ENCODE measurements around the gene PRSS53.
"Not testable (repeated sequence)": the region's sequence is repeated elsewhere in the genome, so short reads cannot be mapped to it uniquely, and the experiment has no call there.

Gene PRSS53

GRCh38 chr16:31088459-31089183 is at the start of gene PRSS53:
PRSS53 (minus strand) TSS chr16:31088943; CDS start chr16:31088809, 134 bp downstream.
- no peak for DNase-seq (ENCODE audit: low spot score)

DNA sequence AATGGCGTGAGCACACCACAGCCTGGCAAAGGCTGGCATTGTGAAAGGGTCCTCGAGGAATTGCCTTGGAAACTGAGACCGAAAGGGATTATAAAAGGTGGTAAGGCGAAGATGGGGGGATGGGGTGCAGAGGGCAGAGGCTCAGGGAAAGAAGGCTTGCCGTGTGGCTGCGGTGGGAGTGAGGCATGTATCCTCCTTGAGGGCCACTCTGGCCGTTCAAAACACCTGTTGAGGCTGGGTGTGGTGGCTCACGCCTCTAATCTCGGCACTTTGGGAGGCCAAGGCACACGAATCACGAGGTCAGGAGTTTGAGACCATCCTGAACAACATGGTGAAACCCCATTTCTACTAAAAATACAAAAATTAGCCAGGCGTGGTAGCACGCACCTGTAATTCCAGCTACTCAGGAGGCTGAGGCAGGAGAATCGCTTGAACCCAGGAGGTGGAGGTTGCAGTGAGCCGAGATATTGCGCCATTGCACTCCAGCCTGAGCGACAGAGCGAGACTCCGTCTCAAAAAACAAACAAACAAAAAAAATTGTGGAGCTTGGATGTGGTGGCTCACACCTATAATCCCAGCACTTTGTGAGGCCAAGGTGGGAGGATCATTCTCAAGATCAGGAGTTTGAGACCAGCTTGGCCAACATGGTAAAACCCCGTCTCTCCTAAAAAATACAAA is 48.2 kb upstream of the PRSS53 start:
- not testable (repeated sequence) for DNase-seq (ENCODE audit: low spot score)

GRCh38 chr16:31136287-31136662 is 47.5 kb upstream of the PRSS53 start:
- DNase-seq (ENCODE audit: low spot score) = no peak

- DNase-seq (ENCODE audit: low spot score) = no peak
Observed at GRCh38 chr16:31135535-31136286, 47.0 kb upstream of the PRSS53 start, which contains the start of gene PRSS8. PRSS8 (minus strand) TSS chr16:31135727; CDS start chr16:31135498, 229 bp downstream.

DNA sequence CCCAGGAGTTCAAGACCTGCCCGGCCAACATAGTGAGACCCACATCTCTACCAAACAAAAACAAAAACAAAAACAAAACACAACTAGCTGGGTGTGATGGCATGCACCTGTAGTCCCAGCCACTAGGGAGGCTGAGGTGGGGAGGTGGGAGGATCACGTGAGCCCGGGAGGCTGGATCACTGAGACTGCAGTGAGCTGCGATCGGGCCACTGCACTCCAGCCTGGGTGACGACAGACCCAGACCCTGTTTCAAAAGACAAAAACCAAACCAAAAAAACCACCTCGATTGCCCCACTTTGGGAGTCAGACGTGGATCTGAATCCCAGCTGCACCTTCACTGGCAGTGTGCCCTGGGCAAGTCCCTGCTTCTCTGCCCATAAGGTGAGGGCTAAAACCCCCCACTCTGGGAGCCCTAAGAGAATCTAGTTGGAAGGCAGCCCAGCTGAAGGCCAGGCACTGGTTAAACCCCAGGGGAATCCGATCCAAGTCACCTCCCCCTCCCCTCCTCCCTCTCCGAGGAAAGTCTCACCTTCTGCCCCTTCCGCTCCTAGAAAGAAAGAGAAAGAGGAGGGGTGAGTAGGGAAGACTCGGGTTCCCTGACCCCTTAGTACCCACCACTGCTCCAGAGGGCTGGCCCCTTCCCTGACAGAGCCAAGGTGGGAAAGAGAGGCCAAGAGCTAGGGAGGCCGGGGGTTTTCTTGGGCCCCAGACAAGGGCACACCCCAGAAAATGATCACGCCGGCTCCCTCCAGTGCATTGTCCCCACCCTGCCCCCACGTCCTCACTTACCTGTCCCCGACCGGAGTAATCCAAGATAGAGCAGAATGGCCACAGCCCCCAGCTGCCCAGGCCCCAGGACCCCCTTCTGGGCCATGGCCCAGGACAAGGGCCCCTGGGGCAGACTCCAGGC is 46.1 kb upstream of the PRSS53 start:
- no peak for DNase-seq (ENCODE audit: low spot score)

GRCh38 chr16:31134091-31134571 is 45.4 kb upstream of the PRSS53 start:
- DNase-seq (ENCODE audit: low spot score) = no peak

GRCh38 chr16:31133046-31133501 is 44.3 kb upstream of the PRSS53 start:
- no peak for DNase-seq (ENCODE audit: low spot score)

DNA sequence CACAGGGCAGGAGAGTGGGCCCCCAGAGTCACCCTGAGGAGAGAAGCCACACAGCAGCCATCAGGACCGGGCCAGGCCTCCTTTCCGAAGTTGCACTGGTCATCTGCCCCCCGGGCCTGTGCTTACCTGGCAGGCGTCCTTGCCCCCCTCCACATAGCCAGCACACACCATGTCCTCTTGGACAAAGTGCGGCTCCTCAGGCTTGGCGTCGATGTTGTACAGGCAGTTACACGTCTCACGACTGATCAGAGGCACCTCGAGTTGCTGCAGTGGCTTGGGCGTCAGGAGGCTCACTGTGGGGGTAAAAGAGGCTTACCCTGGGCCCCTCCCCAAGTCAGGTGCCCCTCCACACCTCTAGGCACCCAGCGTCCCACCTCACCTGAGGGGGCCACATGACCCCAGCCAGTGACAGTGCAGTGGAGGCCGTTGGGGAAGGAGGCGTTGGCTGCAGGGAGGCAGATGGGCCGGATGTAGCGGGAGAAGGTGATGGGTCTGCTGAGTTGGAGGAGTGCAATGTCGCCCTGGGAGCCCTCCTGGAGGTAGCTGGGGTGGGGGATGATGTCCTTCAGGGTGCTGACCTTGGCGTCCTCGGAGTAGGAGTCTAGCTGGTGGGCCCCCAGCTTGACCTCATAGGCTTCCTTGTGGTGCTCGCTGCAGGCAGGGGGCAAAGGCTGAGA is 43.7 kb upstream of the PRSS53 start:
- no peak for DNase-seq (ENCODE audit: low spot score)

DNA sequence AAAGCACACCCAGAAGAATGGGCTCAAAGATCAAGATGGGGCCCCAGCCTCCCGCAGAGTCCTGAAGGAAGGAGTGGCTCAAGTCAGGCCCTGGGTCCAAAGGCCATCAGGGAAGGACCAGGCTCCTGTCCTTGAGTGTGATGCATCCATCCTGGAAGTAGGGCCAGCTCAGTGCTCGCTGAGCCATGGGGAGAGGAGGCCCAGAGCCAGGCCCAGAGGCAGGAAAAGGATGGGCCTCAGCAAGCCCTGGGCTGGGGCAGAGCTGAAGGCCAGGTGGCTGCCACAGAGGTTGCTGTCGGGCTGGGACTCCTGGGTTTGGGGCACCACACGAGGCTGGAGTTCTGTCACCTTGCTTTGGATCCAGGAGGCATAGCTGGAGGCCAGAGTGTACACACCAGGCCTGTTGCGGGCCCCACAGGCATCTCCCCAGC is 43.1 kb upstream of the PRSS53 start:
- DNase-seq (ENCODE audit: low spot score) = no peak

GRCh38 chr16:31131416-31131815 is 42.7 kb upstream of the PRSS53 start:
- DNase-seq (ENCODE audit: low spot score) = no peak

- no peak for DNase-seq (ENCODE audit: low spot score)
Observed at GRCh38 chr16:31130899-31131298, 42.2 kb upstream of the PRSS53 start.

DNA sequence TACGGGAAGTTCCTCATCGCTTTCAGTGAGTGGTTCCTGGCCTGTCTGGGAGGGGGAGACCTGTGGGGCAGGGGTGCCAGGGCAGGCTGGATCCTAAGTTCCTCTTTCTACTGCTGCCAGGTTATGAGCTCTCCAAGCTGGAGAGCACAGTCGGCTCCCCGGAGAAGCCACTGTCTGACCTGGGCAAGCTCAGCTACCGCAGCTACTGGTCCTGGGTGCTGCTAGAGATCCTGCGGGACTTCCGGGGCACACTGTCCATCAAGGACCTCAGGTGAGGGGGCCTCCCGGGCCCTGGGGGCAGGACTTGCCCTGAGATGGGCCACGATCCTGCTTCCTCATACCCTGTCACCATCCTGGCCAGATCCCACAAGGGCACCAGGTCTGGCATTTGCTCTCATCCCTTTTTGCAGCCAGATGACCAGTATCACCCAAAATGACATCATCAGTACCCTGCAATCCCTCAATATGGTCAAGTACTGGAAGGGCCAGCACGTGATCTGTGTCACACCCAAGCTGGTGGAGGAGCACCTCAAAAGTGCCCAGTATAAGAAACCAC is 41.7 kb upstream of the PRSS53 start:
- DNase-seq (ENCODE audit: low spot score) = no peak

- no peak for DNase-seq (ENCODE audit: low spot score)
Observed at GRCh38 chr16:31129568-31130335, 41.0 kb upstream of the PRSS53 start.

DNA sequence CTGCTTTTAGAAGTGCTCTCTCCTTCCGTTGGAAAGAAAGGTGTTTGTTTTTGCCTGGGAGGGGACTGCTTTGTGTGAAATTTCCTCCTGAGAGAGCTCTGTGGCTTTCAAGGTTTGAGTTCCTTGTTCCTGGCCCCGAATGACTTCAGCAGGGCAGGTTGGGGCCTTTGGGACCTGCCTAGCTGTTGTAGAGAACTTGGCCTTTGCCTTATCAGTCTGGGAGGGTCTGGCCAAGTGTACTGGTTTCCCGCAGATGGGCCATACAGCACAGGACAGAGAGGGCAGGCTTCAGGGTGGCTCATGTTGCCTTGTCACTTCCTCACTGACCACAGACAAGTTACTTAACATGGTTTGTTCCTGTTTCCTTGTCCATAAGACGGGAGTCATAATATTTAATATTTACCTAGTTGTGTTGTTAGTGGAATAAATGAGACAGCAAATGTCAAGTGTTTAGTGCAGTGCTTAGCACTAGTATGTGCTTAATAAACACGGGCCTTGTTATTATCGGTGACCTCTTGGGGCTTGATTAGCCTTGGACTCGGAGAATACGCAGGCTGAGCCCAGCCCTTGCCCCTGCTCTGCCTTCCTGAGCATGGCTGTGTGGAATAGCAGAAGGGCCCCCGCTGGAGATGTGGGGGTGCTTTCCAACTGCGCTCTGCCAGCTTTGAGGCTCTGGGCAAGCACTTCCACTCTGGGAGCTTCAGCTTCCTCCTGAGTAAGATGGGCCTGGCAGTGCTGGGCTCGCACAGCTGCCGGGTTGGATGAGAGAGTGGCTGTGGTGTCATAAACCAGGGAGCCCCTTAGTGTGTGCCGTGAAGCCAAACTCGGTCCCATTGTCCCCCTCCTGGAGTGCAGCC is 40.2 kb upstream of the PRSS53 start:
- DNase-seq (ENCODE audit: low spot score) = no peak

GRCh38 chr16:31127182-31127581 is 38.4 kb upstream of the PRSS53 start:
- no peak for DNase-seq (ENCODE audit: low spot score)

DNA sequence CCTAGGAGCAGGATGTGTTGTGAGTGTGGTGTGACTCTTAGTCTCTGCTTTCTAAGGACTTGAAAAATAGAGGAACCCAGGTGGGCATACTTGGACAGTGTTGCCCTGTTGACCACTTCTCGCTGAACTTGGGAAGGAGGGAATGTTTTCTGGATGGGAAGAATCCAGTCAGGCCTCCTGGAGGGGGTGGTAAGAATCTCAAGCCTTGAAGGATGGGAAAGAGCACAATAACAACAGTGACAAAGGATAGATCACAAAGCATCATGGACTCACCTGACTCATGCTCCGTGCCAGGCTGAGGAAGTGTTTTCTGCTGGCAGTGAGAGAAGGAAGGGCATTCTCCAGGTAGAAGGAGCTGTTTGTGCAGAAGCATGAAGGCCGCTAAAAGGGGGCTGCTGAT is 37.1 kb upstream of the PRSS53 start:
- DNase-seq (ENCODE audit: low spot score) = no peak

GRCh38 chr16:31120129-31120528 is 31.4 kb upstream of the PRSS53 start:
- DNase-seq (ENCODE audit: low spot score) = no peak

GRCh38 chr16:31118223-31119155 is 29.7 kb upstream of the PRSS53 start:
- DNase-seq (ENCODE audit: low spot score) = peak; percentile 66

All from AG08395 (cell line).